Measurements from ENCODE around the gene AMIGO1.

AMIGO1 gene

GRCh38 chr1:109454497-109455133 is 54.9 kb downstream of the AMIGO1 start:
- H3F3A ChIP-seq (ENCODE audit: insufficient read depth), result no peaks in the 10 kb centered on the region
- H2AFZ ChIP-seq (ENCODE audit: low read depth, low read length, severe bottlenecking), result no peak overlapping the region
- H3K4me3 ChIP-seq (ENCODE audit: insufficient read depth, low read length, poor library complexity, severe bottlenecking), result no peak overlapping the region
- H3K9me3 ChIP-seq (ENCODE audit: insufficient read depth, low read length), result peaks cover 14% of the 10 kb centered on the region; the same call in 1 of the 2 replicates
- H3K4me2 ChIP-seq (ENCODE audit: low read depth, low read length, poor library complexity, severe bottlenecking), result no peak overlapping the region
- H3K9me2 ChIP-seq (replicated peaks; ENCODE audit: insufficient read depth, low read length), result no peaks in the 10 kb centered on the region
- no peak overlapping the region for H3K9ac ChIP-seq (ENCODE audit: low read length)
- no peaks in the 10 kb centered on the region for H3K36me3 ChIP-seq (ENCODE audit: low read length)
- no peaks in the 10 kb centered on the region for H3K79me2 ChIP-seq (ENCODE audit: insufficient read depth, low read length)
- H4K20me1 ChIP-seq (ENCODE audit: low read depth, low read length), result no peaks in the 10 kb centered on the region
- no peak for TF ChIP-seq CTCF (IDR thresholded peaks at IDR 0.05; ENCODE audit: insufficient read depth, low read length, poor library complexity, severe bottlenecking)
- no peak for TF ChIP-seq EZH2phosphoT487 (conservative IDR thresholded peaks at IDR 0.05; ENCODE audit: low read length)
- H3K27ac ChIP-seq (ENCODE audit: low read depth, low read length), result no peak overlapping the region
- H3K27me3 ChIP-seq (ENCODE audit: low read length), result peaks cover 3% of the 10 kb centered on the region; the same call in 1 of the 2 replicates
